ENCODE measurements around the gene ANKRD63. TPM values are rescaled to one million over a fixed set of nuclear protein-coding genes. Genes with fewer than 3 reads are reported as not detected.

Gene ANKRD63
- total RNA-seq, 1 donor: not detected

DNA sequence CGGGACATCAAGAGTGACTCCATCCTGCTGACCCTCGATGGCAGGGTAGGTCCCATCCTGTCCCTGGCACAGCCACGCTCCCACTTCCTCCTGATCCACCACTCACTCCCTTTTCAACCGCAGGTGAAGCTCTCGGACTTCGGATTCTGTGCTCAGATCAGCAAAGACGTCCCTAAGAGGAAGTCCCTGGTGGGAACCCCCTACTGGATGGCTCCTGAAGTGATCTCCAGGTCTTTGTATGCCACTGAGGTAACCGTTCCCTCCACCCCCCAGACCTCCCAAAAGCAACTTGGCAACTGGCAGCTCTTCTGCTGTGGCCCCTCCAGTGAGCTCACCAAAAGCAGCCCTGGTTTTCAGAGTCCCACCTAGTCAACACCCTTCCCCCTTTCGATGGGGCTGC lies 9.4 kb downstream of the ANKRD63 start:
- no peak for DNase-seq (ENCODE audit: insufficient read length, low spot score, missing footprints)
- no peak overlapping the region for H2AFZ ChIP-seq (ENCODE audit: low read length)
- H4K20me1 ChIP-seq (ENCODE audit: insufficient read depth, low read length): no peaks in the 10 kb centered on the region
- peaks cover 3% of the 10 kb centered on the region for H3K4me1 ChIP-seq (ENCODE audit: insufficient read depth, low read length)
- no peaks in the 10 kb centered on the region for H3K9me3 ChIP-seq (ENCODE audit: low read depth, low read length)
- H3K36me3 ChIP-seq (ENCODE audit: insufficient read depth, low read length): no peaks in the 10 kb centered on the region
- H3K27ac ChIP-seq (ENCODE audit: low read depth, low read length): no peak overlapping the region
- H3K4me3 ChIP-seq (ENCODE audit: insufficient read depth, low read length): no peak overlapping the region
- peaks cover 11% of the 10 kb centered on the region for H3K27me3 ChIP-seq (ENCODE audit: insufficient read depth, low read length)
- no peaks in the 10 kb centered on the region for H3K79me2 ChIP-seq (ENCODE audit: insufficient read depth, low read length)
- H3K4me2 ChIP-seq (ENCODE audit: insufficient read depth, low read length): no peak overlapping the region
- no peak for TF ChIP-seq CTCF (IDR thresholded peaks at IDR 0.05; ENCODE audit: extremely low read depth, low read depth, low read length)

DNA sequence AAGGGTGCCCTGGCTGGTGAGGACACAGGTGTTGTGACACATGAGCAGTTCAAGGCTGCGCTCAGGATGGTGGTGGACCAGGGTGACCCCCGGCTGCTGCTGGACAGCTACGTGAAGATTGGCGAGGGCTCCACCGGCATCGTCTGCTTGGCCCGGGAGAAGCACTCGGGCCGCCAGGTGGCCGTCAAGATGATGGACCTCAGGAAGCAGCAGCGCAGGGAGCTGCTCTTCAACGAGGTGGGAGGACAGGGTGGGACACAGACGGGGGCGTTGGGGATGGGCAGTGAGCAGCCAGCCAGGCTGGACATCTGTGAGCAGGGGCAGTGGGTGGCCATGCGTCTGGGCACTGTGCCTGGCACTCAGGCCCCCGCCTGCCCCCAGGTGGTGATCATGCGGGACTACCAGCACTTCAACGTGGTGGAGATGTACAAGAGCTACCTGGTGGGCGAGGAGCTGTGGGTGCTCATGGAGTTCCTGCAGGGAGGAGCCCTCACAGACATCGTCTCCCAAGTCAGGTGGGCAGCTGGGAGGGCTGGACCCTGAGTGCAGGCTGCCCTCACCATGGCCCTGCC lies 10.3 kb downstream of the ANKRD63 start:
- H3K9me3 ChIP-seq (ENCODE audit: low read depth, low read length): no peaks in the 10 kb centered on the region
- no peaks in the 10 kb centered on the region for H3K79me2 ChIP-seq (ENCODE audit: insufficient read depth, low read length)
- H2AFZ ChIP-seq (ENCODE audit: low read length): no peak overlapping the region
- H3K4me3 ChIP-seq (ENCODE audit: insufficient read depth, low read length): no peak overlapping the region
- peaks cover 3% of the 10 kb centered on the region for H3K4me1 ChIP-seq (ENCODE audit: insufficient read depth, low read length)
- peaks cover 3% of the 10 kb centered on the region for H3K27me3 ChIP-seq (ENCODE audit: insufficient read depth, low read length)
- H4K20me1 ChIP-seq (ENCODE audit: insufficient read depth, low read length): no peaks in the 10 kb centered on the region
- no peak for TF ChIP-seq CTCF (IDR thresholded peaks at IDR 0.05; ENCODE audit: extremely low read depth, low read depth, low read length)
- no peak overlapping the region for H3K27ac ChIP-seq (ENCODE audit: low read depth, low read length)
- DNase-seq (ENCODE audit: insufficient read length, low spot score, missing footprints): no peak
- no peaks in the 10 kb centered on the region for H3K36me3 ChIP-seq (ENCODE audit: insufficient read depth, low read length)
- no peak overlapping the region for H3K4me2 ChIP-seq (ENCODE audit: insufficient read depth, low read length)

DNA sequence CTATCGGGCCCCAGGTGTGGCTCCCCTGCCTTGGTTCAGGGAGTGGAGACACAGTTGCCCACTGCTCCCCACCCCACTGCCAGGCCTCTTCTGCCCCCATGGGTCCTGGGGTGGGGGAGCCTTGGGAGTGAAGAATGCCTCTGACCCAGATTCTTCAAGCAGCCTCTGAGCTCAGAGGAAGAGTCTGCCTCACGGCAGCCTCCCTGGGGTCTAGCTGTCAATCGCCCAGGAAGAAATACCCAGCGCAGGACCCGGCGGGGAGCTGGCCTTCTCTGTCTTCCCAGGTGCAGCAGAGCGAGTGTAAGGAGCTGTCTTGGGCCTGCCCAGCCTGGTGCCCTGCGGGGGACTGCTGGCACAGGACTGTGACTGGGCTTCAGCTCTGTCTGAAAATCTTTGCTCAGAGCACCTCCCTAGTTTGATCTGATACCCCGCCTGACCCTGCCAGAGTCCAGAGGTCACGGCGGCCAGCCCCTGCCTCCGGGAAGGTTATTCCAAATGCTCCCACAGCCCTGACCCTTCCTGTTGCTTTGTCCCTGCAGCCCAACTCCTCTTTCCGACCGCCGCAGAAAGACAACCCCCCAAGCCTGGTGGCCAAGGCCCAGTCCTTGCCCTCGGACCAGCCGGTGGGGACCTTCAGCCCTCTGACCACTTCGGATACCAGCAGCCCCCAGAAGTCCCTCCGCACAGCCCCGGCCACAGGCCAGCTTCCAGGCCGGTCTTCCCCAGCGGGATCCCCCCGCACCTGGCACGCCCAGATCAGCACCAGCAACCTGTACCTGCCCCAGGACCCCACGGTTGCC lies 11.0 kb downstream of the ANKRD63 start:
- H3K27ac ChIP-seq (ENCODE audit: low read depth, low read length): no peak overlapping the region
- no peaks in the 10 kb centered on the region for H3K36me3 ChIP-seq (ENCODE audit: insufficient read depth, low read length)
- no peaks in the 10 kb centered on the region for H4K20me1 ChIP-seq (ENCODE audit: insufficient read depth, low read length)
- no peak overlapping the region for H2AFZ ChIP-seq (ENCODE audit: low read length)
- H3K4me3 ChIP-seq (ENCODE audit: insufficient read depth, low read length): no peak overlapping the region
- no peaks in the 10 kb centered on the region for H3K79me2 ChIP-seq (ENCODE audit: insufficient read depth, low read length)
- H3K27me3 ChIP-seq (ENCODE audit: insufficient read depth, low read length): no peaks in the 10 kb centered on the region
- no peak for TF ChIP-seq CTCF (IDR thresholded peaks at IDR 0.05; ENCODE audit: extremely low read depth, low read depth, low read length)
- H3K4me1 ChIP-seq (ENCODE audit: insufficient read depth, low read length): peaks cover 6% of the 10 kb centered on the region
- DNase-seq (ENCODE audit: insufficient read length, low spot score, missing footprints): no peak
- no peak overlapping the region for H3K4me2 ChIP-seq (ENCODE audit: insufficient read depth, low read length)
- no peaks in the 10 kb centered on the region for H3K9me3 ChIP-seq (ENCODE audit: low read depth, low read length)

GRCh38 chr15:40270246-40270995 lies 12.4 kb downstream of the ANKRD63 start:
- TF ChIP-seq CTCF (IDR thresholded peaks at IDR 0.05; ENCODE audit: extremely low read depth, low read depth, low read length): no peak
- H2AFZ ChIP-seq (ENCODE audit: low read length): no peak overlapping the region
- no peaks in the 10 kb centered on the region for H3K27me3 ChIP-seq (ENCODE audit: insufficient read depth, low read length)
- no peaks in the 10 kb centered on the region for H3K36me3 ChIP-seq (ENCODE audit: insufficient read depth, low read length)
- no peak overlapping the region for H3K27ac ChIP-seq (ENCODE audit: low read depth, low read length)
- H3K4me3 ChIP-seq (ENCODE audit: insufficient read depth, low read length): no peak overlapping the region
- no peaks in the 10 kb centered on the region for H3K79me2 ChIP-seq (ENCODE audit: insufficient read depth, low read length)
- H3K9me3 ChIP-seq (ENCODE audit: low read depth, low read length): no peaks in the 10 kb centered on the region
- no peak for DNase-seq (ENCODE audit: insufficient read length, low spot score, missing footprints)
- no peak overlapping the region for H3K4me2 ChIP-seq (ENCODE audit: insufficient read depth, low read length)
- H3K4me1 ChIP-seq (ENCODE audit: insufficient read depth, low read length): peaks cover 10% of the 10 kb centered on the region
- H4K20me1 ChIP-seq (ENCODE audit: insufficient read depth, low read length): no peaks in the 10 kb centered on the region

Data from osteoblast (primary cell).